ENCODE measurements around the gene TAS2R60. TPM values are rescaled to one million over a fixed set of nuclear protein-coding genes. Genes with fewer than 3 reads are reported as not detected.

Gene TAS2R60
- polyA plus RNA-seq, 1 donor: not detected

GRCh38 chr7:143444063-143444782, 970 bp downstream of the TAS2R60 start:
- Histone ChIP-seq H3K27ac (ENCODE audit: low read length) (no peak overlapping the region), H3K36me3 (ENCODE audit: control insufficient read depth, insufficient read depth, low read length) (no peaks in the 10 kb centered on the region), H3K9me3 (ENCODE audit: control insufficient read depth, low read depth, low read length) (no peaks in the 10 kb centered on the region), H3K27me3 (ENCODE audit: control insufficient read depth, insufficient read depth, low read length) (peaks cover 6% of the 10 kb centered on the region), H3K4me1 (ENCODE audit: control insufficient read depth, insufficient read depth, low read length) (no peaks in the 10 kb centered on the region), H3K4me3 (ENCODE audit: low read length) (no peak overlapping the region)
- WGBS (ENCODE audit: insufficient coverage, low lambda C conversion rate): no CpG with 5 or more reads among the region's 6 CpGs
- no peak for DNase-seq

GRCh38 chr7:143444785-143445184, 1.5 kb downstream of the TAS2R60 start:
- no peaks in the 10 kb centered on the region for H3K9me3 ChIP-seq (ENCODE audit: control insufficient read depth, low read depth, low read length)
- no CpG with 5 or more reads among the region's 1 CpG for WGBS (ENCODE audit: insufficient coverage, low lambda C conversion rate)
- H3K27me3 ChIP-seq (ENCODE audit: control insufficient read depth, insufficient read depth, low read length): peaks cover 6% of the 10 kb centered on the region
- no peaks in the 10 kb centered on the region for H3K36me3 ChIP-seq (ENCODE audit: control insufficient read depth, insufficient read depth, low read length)
- no peak overlapping the region for H3K27ac ChIP-seq (ENCODE audit: low read length)
- DNase-seq: no peak
- no peaks in the 10 kb centered on the region for H3K4me1 ChIP-seq (ENCODE audit: control insufficient read depth, insufficient read depth, low read length)
- H3K4me3 ChIP-seq (ENCODE audit: low read length): no peak overlapping the region

- WGBS (ENCODE audit: insufficient coverage, low lambda C conversion rate): no CpG with 5 or more reads among the region's 3 CpGs
- no peak overlapping the region for H3K4me3 ChIP-seq (ENCODE audit: low read length)
- no peaks in the 10 kb centered on the region for H3K36me3 ChIP-seq (ENCODE audit: control insufficient read depth, insufficient read depth, low read length)
- no peak for DNase-seq
- H3K4me1 ChIP-seq (ENCODE audit: control insufficient read depth, insufficient read depth, low read length): no peaks in the 10 kb centered on the region
- no peak overlapping the region for H3K27ac ChIP-seq (ENCODE audit: low read length)
- no peaks in the 10 kb centered on the region for H3K9me3 ChIP-seq (ENCODE audit: control insufficient read depth, low read depth, low read length)
- peaks cover 6% of the 10 kb centered on the region for H3K27me3 ChIP-seq (ENCODE audit: control insufficient read depth, insufficient read depth, low read length)
Observed at GRCh38 chr7:143447466-143447865, 4.2 kb downstream of the TAS2R60 start.

- no peak for DNase-seq
- Histone ChIP-seq H3K4me3 (ENCODE audit: low read length) (no peak overlapping the region), H3K4me1 (ENCODE audit: control insufficient read depth, insufficient read depth, low read length) (no peaks in the 10 kb centered on the region), H3K36me3 (ENCODE audit: control insufficient read depth, insufficient read depth, low read length) (no peaks in the 10 kb centered on the region), H3K9me3 (ENCODE audit: control insufficient read depth, low read depth, low read length) (no peaks in the 10 kb centered on the region), H3K27ac (ENCODE audit: low read length) (no peak overlapping the region), H3K27me3 (ENCODE audit: control insufficient read depth, insufficient read depth, low read length) (peaks cover 6% of the 10 kb centered on the region)
- WGBS (ENCODE audit: insufficient coverage, low lambda C conversion rate): no CpG with 5 or more reads among the region's 5 CpGs
Observed at GRCh38 chr7:143448429-143448828, 5.2 kb downstream of the TAS2R60 start.

- H3K9me3 ChIP-seq (ENCODE audit: control insufficient read depth, low read depth, low read length): no peaks in the 10 kb centered on the region
- DNase-seq: no peak
- H3K27me3 ChIP-seq (ENCODE audit: control insufficient read depth, insufficient read depth, low read length): peaks cover 6% of the 10 kb centered on the region
- H3K4me1 ChIP-seq (ENCODE audit: control insufficient read depth, insufficient read depth, low read length): no peaks in the 10 kb centered on the region
- no peak overlapping the region for H3K4me3 ChIP-seq (ENCODE audit: low read length)
- 75% methylated on average over 2 of the region's 3 CpGs for WGBS (ENCODE audit: insufficient coverage, low lambda C conversion rate)
- no peaks in the 10 kb centered on the region for H3K36me3 ChIP-seq (ENCODE audit: control insufficient read depth, insufficient read depth, low read length)
- H3K27ac ChIP-seq (ENCODE audit: low read length): no peak overlapping the region
Observed at GRCh38 chr7:143449793-143450192, 6.5 kb downstream of the TAS2R60 start.

GRCh38 chr7:143451122-143451521, 7.9 kb downstream of the TAS2R60 start:
- H3K4me1 ChIP-seq (ENCODE audit: control insufficient read depth, insufficient read depth, low read length): no peaks in the 10 kb centered on the region
- peaks cover 4% of the 10 kb centered on the region for H3K27me3 ChIP-seq (ENCODE audit: control insufficient read depth, insufficient read depth, low read length)
- no peak overlapping the region for H3K4me3 ChIP-seq (ENCODE audit: low read length)
- no peak for DNase-seq
- H3K9me3 ChIP-seq (ENCODE audit: control insufficient read depth, low read depth, low read length): no peaks in the 10 kb centered on the region
- H3K27ac ChIP-seq (ENCODE audit: low read length): no peak overlapping the region
- H3K36me3 ChIP-seq (ENCODE audit: control insufficient read depth, insufficient read depth, low read length): no peaks in the 10 kb centered on the region

- Histone ChIP-seq H3K27ac (ENCODE audit: low read length) (no peak overlapping the region), H3K9me3 (ENCODE audit: control insufficient read depth, low read depth, low read length) (no peaks in the 10 kb centered on the region), H3K36me3 (ENCODE audit: control insufficient read depth, insufficient read depth, low read length) (no peaks in the 10 kb centered on the region), H3K4me3 (ENCODE audit: low read length) (no peak overlapping the region), H3K4me1 (ENCODE audit: control insufficient read depth, insufficient read depth, low read length) (no peaks in the 10 kb centered on the region), H3K27me3 (ENCODE audit: control insufficient read depth, insufficient read depth, low read length) (peaks cover 4% of the 10 kb centered on the region)
- WGBS (ENCODE audit: insufficient coverage, low lambda C conversion rate): no CpG with 5 or more reads among the region's 1 CpG
- no peak for DNase-seq
Observed at GRCh38 chr7:143451746-143452145, 8.5 kb downstream of the TAS2R60 start.

GRCh38 chr7:143452495-143452894, 9.2 kb downstream of the TAS2R60 start:
- Histone ChIP-seq H3K9me3 (ENCODE audit: control insufficient read depth, low read depth, low read length) (no peaks in the 10 kb centered on the region), H3K27ac (ENCODE audit: low read length) (no peak overlapping the region), H3K27me3 (ENCODE audit: control insufficient read depth, insufficient read depth, low read length) (peaks cover 2% of the 10 kb centered on the region), H3K4me3 (ENCODE audit: low read length) (no peak overlapping the region), H3K4me1 (ENCODE audit: control insufficient read depth, insufficient read depth, low read length) (no peaks in the 10 kb centered on the region), H3K36me3 (ENCODE audit: control insufficient read depth, insufficient read depth, low read length) (no peaks in the 10 kb centered on the region)
- no peak for DNase-seq
- WGBS (ENCODE audit: insufficient coverage, low lambda C conversion rate): no CpG with 5 or more reads among the region's 2 CpGs

- H3K27me3 ChIP-seq (ENCODE audit: control insufficient read depth, insufficient read depth, low read length): no peaks in the 10 kb centered on the region
- H3K36me3 ChIP-seq (ENCODE audit: control insufficient read depth, insufficient read depth, low read length): no peaks in the 10 kb centered on the region
- DNase-seq: no peak
- WGBS (ENCODE audit: insufficient coverage, low lambda C conversion rate): 100% methylated on average over 1 of the region's 1 CpG
- H3K27ac ChIP-seq (ENCODE audit: low read length): no peak overlapping the region
- no peak overlapping the region for H3K4me3 ChIP-seq (ENCODE audit: low read length)
- H3K9me3 ChIP-seq (ENCODE audit: control insufficient read depth, low read depth, low read length): no peaks in the 10 kb centered on the region
- no peaks in the 10 kb centered on the region for H3K4me1 ChIP-seq (ENCODE audit: control insufficient read depth, insufficient read depth, low read length)
Observed at GRCh38 chr7:143454091-143454680, 10.9 kb downstream of the TAS2R60 start.

GRCh38 chr7:143455491-143455890, 12.2 kb downstream of the TAS2R60 start:
- H3K27ac ChIP-seq (ENCODE audit: low read length): no peak overlapping the region
- 100% methylated on average over 1 of the region's 2 CpGs for WGBS (ENCODE audit: insufficient coverage, low lambda C conversion rate)
- no peak overlapping the region for H3K4me3 ChIP-seq (ENCODE audit: low read length)
- no peaks in the 10 kb centered on the region for H3K4me1 ChIP-seq (ENCODE audit: control insufficient read depth, insufficient read depth, low read length)
- no peak for DNase-seq
- H3K27me3 ChIP-seq (ENCODE audit: control insufficient read depth, insufficient read depth, low read length): no peaks in the 10 kb centered on the region
- no peaks in the 10 kb centered on the region for H3K9me3 ChIP-seq (ENCODE audit: control insufficient read depth, low read depth, low read length)
- no peaks in the 10 kb centered on the region for H3K36me3 ChIP-seq (ENCODE audit: control insufficient read depth, insufficient read depth, low read length)

GRCh38 chr7:143455942-143456341, 12.7 kb downstream of the TAS2R60 start:
- H3K9me3 ChIP-seq (ENCODE audit: control insufficient read depth, low read depth, low read length): no peaks in the 10 kb centered on the region
- no peak overlapping the region for H3K4me3 ChIP-seq (ENCODE audit: low read length)
- no peaks in the 10 kb centered on the region for H3K36me3 ChIP-seq (ENCODE audit: control insufficient read depth, insufficient read depth, low read length)
- no peaks in the 10 kb centered on the region for H3K27me3 ChIP-seq (ENCODE audit: control insufficient read depth, insufficient read depth, low read length)
- no peak for DNase-seq
- H3K27ac ChIP-seq (ENCODE audit: low read length): no peak overlapping the region
- no CpG with 5 or more reads among the region's 4 CpGs for WGBS (ENCODE audit: insufficient coverage, low lambda C conversion rate)
- H3K4me1 ChIP-seq (ENCODE audit: control insufficient read depth, insufficient read depth, low read length): no peaks in the 10 kb centered on the region
